ENCODE results near the gene EIF4A3. TPM values are rescaled to one million over a fixed set of nuclear protein-coding genes. Genes with fewer than 3 reads are reported as not detected.

EIF4A3 gene
- total and polyA plus RNA-seq, 9 of the 15 experiments (the other 6 are each of a cell fraction or from before 2014, with no cell fraction given), result 62.7 to 171 (median 127) TPM

- TF ChIP-seq RREB1 (CRISPR knock-in tag; IDR thresholded peaks at IDR 0.05) (peak; percentile 62; the same call in 1 of the 2 replicates), SP1 (CRISPR knock-in tag; IDR thresholded peaks at IDR 0.05) (no peak), ZNF695 (CRISPR knock-in tag; IDR thresholded peaks at IDR 0.05) (no peak), GTF2E2 (tag; IDR thresholded peaks at IDR 0.05) (no peak), KLF10 (CRISPR knock-in tag; IDR thresholded peaks at IDR 0.05) (no peak), ZNF408 (CRISPR knock-in tag; IDR thresholded peaks at IDR 0.05; ENCODE audit: low read depth) (no peak), MAFF (IDR thresholded peaks at IDR 0.05; ENCODE audit: low read length) (no peak), ZNF780A (CRISPR knock-in tag; IDR thresholded peaks at IDR 0.05) (no peak), LCOR (CRISPR knock-in tag; IDR thresholded peaks at IDR 0.05) (no peak), ZBTB12 (CRISPR knock-in tag; IDR thresholded peaks at IDR 0.05) (no peak), MAZ (CRISPR knock-in tag; conservative IDR thresholded peaks at IDR 0.05 in 1 of 2, IDR thresholded peaks at IDR 0.05 in 1 of 2) (peak in 1 of 2 experiments; percentile 63; a peak in 2 of 4 replicates), KHSRP (IDR thresholded peaks at IDR 0.05) (no peak), ID3 (CRISPR knock-in tag; IDR thresholded peaks at IDR 0.05) (no peak), ID3 (tag; IDR thresholded peaks at IDR 0.05) (no peak), MAFK (IDR thresholded peaks at IDR 0.05; ENCODE audit: low read length) (no peak), ELF1 (tag; IDR thresholded peaks at IDR 0.05) (no peak)
These were observed 49.0 kb upstream of the EIF4A3 start (continued) for GRCh38 chr17:80195671-80196529.
